SK-N-SH treated with all-trans-retinoic acid at 6 μM for 48 hours (cell line): ENCODE data around the gene LRRC7.

Source experiments
- ATAC-seq: fragments of 200-7000 bp; cut with Tn5 transposase; 3 replicates; pipeline ENCODE4 v1.9.1; 2020; ENCODE audit warnings: mild to moderate bottlenecking, moderate library complexity
- ARNTL ChIP-seq: fragments of 450-650 bp; formaldehyde crosslinking; IDR thresholded peaks from 2 replicates; pipeline ENCODE4 v1.5.0; 2020; ENCODE audit warnings: low read depth, mild to moderate bottlenecking, moderate library complexity, borderline replicate concordance
- BACH2 ChIP-seq: fragments of 250-450 bp; sonication (Bioruptor Pico); IDR thresholded peaks from 2 replicates; pipeline ENCODE4 v1.9.0; 2021; ENCODE audit warnings: mild to moderate bottlenecking, borderline replicate concordance
- CSDC2 ChIP-seq: fragments of 250-450 bp; sonication (Bioruptor Pico); IDR thresholded peaks from 2 replicates; pipeline ENCODE4 v1.5.0; 2020; ENCODE audit warnings: mild to moderate bottlenecking, moderate library complexity
- CSRNP3 ChIP-seq: fragments of 250-450 bp; sonication (Bioruptor Pico); IDR thresholded peaks from 2 replicates; pipeline ENCODE4 v1.5.1; 2021; ENCODE audit warnings: mild to moderate bottlenecking, moderate library complexity
- ESRRG ChIP-seq: fragments of 250-450 bp; sonication (Bioruptor Pico); IDR thresholded peaks from 2 replicates; pipeline ENCODE4 v1.6.1; 2021; ENCODE audit warnings: mild to moderate bottlenecking
- GLIS3 ChIP-seq: fragments of 250-450 bp; sonication (Bioruptor Pico); IDR thresholded peaks from 2 replicates; pipeline ENCODE4 v1.5.0; 2020; ENCODE audit warnings: mild to moderate bottlenecking, moderate library complexity
- OSR1 ChIP-seq: fragments of 250-450 bp; sonication (Bioruptor Pico); IDR thresholded peaks from 2 replicates; pipeline ENCODE4 v1.8.0; 2022; ENCODE audit warnings: moderate library complexity, mild to moderate bottlenecking, inconsistent platforms
- PATZ1 ChIP-seq: fragments of 250-450 bp; sonication (Bioruptor Pico); IDR thresholded peaks from 2 replicates; pipeline ENCODE4 v1.8.0; 2020; ENCODE audit warnings: mild to moderate bottlenecking, moderate library complexity, borderline replicate concordance
- PPARA ChIP-seq: fragments of 250-450 bp; sonication (Bioruptor Pico); IDR thresholded peaks from 2 replicates; pipeline ENCODE4 v1.5.0; 2020; ENCODE audit warnings: mild to moderate bottlenecking, borderline replicate concordance
- SNAI2 ChIP-seq: fragments of 250-450 bp; sonication (Bioruptor Pico); IDR thresholded peaks from 2 replicates; pipeline ENCODE4 v1.5.0; 2020; ENCODE audit warnings: mild to moderate bottlenecking, moderate library complexity
- TCF4 ChIP-seq: fragments of 250-450 bp; sonication (Bioruptor Pico); IDR thresholded peaks from 2 replicates; pipeline ENCODE4 v1.8.0; 2021; ENCODE audit warnings: mild to moderate bottlenecking, moderate library complexity, borderline replicate concordance
- TOX ChIP-seq: fragments of 250-450 bp; sonication (Bioruptor Pico); IDR thresholded peaks from 2 replicates; pipeline ENCODE4 v1.8.0; 2021; ENCODE audit warnings: mild to moderate bottlenecking, moderate library complexity, borderline replicate concordance
- ZFP3 ChIP-seq: fragments of 250-450 bp; sonication (Bioruptor Pico); IDR thresholded peaks from 2 replicates; pipeline ENCODE4 v1.5.0; 2020; ENCODE audit warnings: mild to moderate bottlenecking, moderate library complexity
- ZFP30 ChIP-seq: fragments of 450-650 bp; formaldehyde crosslinking; IDR thresholded peaks from 2 replicates; pipeline ENCODE4 v1.5.0; 2022; ENCODE audit warnings: mild to moderate bottlenecking, moderate library complexity
- ZNF565 ChIP-seq: fragments of 450-650 bp; formaldehyde crosslinking; conservative IDR thresholded peaks from 2 replicates; pipeline ENCODE4 v1.5.0; 2020; ENCODE audit warnings: low read depth, mild to moderate bottlenecking, moderate library complexity
- ZNF70 ChIP-seq: fragments of 450-650 bp; formaldehyde crosslinking; IDR thresholded peaks from 2 replicates; pipeline ENCODE4 v1.5.0; 2020; ENCODE audit warnings: mild to moderate bottlenecking, moderate library complexity
- ZNF8 ChIP-seq: fragments of 450-650 bp; formaldehyde crosslinking; IDR thresholded peaks from 2 replicates; pipeline ENCODE4 v1.5.0; 2020; ENCODE audit warnings: mild to moderate bottlenecking, moderate library complexity
- TF ChIP-seq, protein P1 (sequence below): fragments of 250-450 bp; sonication (Bioruptor Pico); IDR thresholded peaks from 2 replicates; pipeline ENCODE4 v1.5.0; 2020; ENCODE audit warnings: mild to moderate bottlenecking, moderate library complexity
- TF ChIP-seq, protein P2 (sequence below): fragments of 250-450 bp; sonication (Bioruptor Pico); IDR thresholded peaks from 2 replicates; pipeline ENCODE4 v1.8.0; 2021; ENCODE audit warnings: low read depth, mild to moderate bottlenecking, moderate library complexity, borderline replicate concordance
- TF ChIP-seq, protein P3 (sequence below): fragments of 250-450 bp; sonication (Bioruptor Pico); IDR thresholded peaks from 2 replicates; pipeline ENCODE4 v1.5.1; 2020; ENCODE audit warnings: low read depth, mild to moderate bottlenecking, moderate library complexity

Gene LRRC7

GRCh38 chr1:69661686-69662085 is 94.0 kb downstream of the LRRC7 start:
- peak; percentile 37; the same call in 2 of the 3 replicates for ATAC-seq
- TF ChIP-seq OSR1 = no peak
- TF ChIP-seq, protein P1, sequence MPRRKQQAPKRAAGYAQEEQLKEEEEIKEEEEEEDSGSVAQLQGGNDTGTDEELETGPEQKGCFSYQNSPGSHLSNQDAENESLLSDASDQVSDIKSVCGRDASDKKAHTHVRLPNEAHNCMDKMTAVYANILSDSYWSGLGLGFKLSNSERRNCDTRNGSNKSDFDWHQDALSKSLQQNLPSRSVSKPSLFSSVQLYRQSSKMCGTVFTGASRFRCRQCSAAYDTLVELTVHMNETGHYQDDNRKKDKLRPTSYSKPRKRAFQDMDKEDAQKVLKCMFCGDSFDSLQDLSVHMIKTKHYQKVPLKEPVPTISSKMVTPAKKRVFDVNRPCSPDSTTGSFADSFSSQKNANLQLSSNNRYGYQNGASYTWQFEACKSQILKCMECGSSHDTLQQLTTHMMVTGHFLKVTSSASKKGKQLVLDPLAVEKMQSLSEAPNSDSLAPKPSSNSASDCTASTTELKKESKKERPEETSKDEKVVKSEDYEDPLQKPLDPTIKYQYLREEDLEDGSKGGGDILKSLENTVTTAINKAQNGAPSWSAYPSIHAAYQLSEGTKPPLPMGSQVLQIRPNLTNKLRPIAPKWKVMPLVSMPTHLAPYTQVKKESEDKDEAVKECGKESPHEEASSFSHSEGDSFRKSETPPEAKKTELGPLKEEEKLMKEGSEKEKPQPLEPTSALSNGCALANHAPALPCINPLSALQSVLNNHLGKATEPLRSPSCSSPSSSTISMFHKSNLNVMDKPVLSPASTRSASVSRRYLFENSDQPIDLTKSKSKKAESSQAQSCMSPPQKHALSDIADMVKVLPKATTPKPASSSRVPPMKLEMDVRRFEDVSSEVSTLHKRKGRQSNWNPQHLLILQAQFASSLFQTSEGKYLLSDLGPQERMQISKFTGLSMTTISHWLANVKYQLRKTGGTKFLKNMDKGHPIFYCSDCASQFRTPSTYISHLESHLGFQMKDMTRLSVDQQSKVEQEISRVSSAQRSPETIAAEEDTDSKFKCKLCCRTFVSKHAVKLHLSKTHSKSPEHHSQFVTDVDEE (CRISPR knock-in tag) = no peak
- no peak for TF ChIP-seq ZNF8 (CRISPR knock-in tag)
- TF ChIP-seq PATZ1 = no peak
- TF ChIP-seq BACH2 = no peak
- TF ChIP-seq ESRRG (CRISPR knock-in tag) = no peak
- TF ChIP-seq ZNF565 (CRISPR knock-in tag) = no peak
- no peak for TF ChIP-seq TCF4 (CRISPR knock-in tag)
- no peak for TF ChIP-seq PPARA (CRISPR knock-in tag)
- no peak for TF ChIP-seq ZFP3 (CRISPR knock-in tag)
- TF ChIP-seq, protein P2, sequence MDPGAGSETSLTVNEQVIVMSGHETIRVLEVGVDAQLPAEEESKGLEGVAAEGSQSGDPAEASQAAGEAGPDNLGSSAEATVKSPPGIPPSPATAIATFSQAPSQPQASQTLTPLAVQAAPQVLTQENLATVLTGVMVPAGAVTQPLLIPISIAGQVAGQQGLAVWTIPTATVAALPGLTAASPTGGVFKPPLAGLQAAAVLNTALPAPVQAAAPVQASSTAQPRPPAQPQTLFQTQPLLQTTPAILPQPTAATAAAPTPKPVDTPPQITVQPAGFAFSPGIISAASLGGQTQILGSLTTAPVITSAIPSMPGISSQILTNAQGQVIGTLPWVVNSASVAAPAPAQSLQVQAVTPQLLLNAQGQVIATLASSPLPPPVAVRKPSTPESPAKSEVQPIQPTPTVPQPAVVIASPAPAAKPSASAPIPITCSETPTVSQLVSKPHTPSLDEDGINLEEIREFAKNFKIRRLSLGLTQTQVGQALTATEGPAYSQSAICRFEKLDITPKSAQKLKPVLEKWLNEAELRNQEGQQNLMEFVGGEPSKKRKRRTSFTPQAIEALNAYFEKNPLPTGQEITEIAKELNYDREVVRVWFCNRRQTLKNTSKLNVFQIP = no peak
- TF ChIP-seq, protein P3, sequence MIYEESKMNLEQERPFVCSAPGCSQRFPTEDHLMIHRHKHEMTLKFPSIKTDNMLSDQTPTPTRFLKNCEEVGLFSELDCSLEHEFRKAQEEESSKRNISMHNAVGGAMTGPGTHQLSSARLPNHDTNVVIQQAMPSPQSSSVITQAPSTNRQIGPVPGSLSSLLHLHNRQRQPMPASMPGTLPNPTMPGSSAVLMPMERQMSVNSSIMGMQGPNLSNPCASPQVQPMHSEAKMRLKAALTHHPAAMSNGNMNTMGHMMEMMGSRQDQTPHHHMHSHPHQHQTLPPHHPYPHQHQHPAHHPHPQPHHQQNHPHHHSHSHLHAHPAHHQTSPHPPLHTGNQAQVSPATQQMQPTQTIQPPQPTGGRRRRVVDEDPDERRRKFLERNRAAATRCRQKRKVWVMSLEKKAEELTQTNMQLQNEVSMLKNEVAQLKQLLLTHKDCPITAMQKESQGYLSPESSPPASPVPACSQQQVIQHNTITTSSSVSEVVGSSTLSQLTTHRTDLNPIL = no peak
- TF ChIP-seq ARNTL (CRISPR knock-in tag) = no peak
- TF ChIP-seq CSDC2 (CRISPR knock-in tag) = no peak
- no peak for TF ChIP-seq SNAI2 (CRISPR knock-in tag)
- no peak for TF ChIP-seq TOX (CRISPR knock-in tag)
- no peak for TF ChIP-seq ZFP30 (CRISPR knock-in tag)
- TF ChIP-seq CSRNP3 (CRISPR knock-in tag) = no peak

GRCh38 chr1:69662321-69662720 is 94.6 kb downstream of the LRRC7 start:
- no peak for TF ChIP-seq TCF4 (CRISPR knock-in tag)
- no peak for TF ChIP-seq ZNF8 (CRISPR knock-in tag)
- TF ChIP-seq GLIS3 (CRISPR knock-in tag) = no peak
- no peak for TF ChIP-seq ZFP3 (CRISPR knock-in tag)
- TF ChIP-seq CSRNP3 (CRISPR knock-in tag) = no peak
- TF ChIP-seq ZNF70 = no peak
- no peak for ATAC-seq

DNA sequence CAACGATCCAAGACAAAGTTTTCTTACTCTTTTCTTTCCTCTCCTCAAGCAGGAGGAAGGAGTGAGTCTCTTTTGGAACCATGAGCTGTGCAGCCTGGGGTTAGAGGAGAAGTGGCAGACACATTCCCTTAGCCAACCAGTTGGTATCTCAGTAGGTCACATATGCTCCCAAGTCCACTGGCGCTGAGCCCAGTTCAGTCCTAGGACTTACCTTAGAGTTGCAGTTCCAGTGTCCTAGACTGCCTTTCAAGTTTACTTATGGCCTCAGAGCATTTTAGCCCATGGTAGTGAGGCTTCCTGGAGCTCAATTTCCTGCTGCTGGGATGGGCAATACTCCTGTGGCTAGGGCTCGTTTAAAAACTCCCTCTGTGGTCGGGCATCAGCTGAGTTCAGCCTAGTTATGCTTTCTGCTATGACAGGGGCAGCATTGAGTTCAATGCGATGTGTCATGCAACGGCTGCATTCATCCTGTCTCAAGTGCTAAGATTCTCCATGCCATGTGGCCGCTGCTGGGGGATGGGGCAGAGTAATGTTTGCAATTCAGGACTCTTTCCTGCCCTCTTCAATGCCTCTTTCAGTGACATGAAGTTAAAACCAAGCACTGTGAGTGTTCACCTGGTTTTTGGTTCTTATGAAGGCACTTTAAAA is 103.8 kb downstream of the LRRC7 start:
- no peak for ATAC-seq

More for the DNA sequence above, 103.8 kb downstream of the LRRC7 start:
- no peak for TF ChIP-seq ESRRG (CRISPR knock-in tag)
